Left renal cortex interstitium (tissue), 4 donors: Measurements from ENCODE around the gene PSMD12. TPM values are rescaled to one million over a fixed set of nuclear protein-coding genes. Genes with fewer than 3 reads are reported as not detected.
"Not testable (repeated sequence)": the region's sequence is repeated elsewhere in the genome, so short reads cannot be mapped to it uniquely, and the experiment has no call there.

Experiments
- DNase-seq, 4 donors: peaks; one replicate each; pipeline ENCODE4 v3.0.0-alpha.2; 2013; ENCODE audit warnings: low read depth in 4 of 4, low spot score in 2 of 4, missing footprints in 1 of 4
- polyA plus RNA-seq, 4 donors: library from polyadenylated mRNA; unstranded; fragments of 120-200 nt; gene quantifications; one replicate each; pipeline ENCODE4 v1.2.1, GENCODE V29; 2013; ENCODE audit not compliant: insufficient read length in 4 of 4

Gene PSMD12
- polyA plus RNA-seq, 4 donors: 37.4 to 51.5 (median 44.2) TPM

DNA sequence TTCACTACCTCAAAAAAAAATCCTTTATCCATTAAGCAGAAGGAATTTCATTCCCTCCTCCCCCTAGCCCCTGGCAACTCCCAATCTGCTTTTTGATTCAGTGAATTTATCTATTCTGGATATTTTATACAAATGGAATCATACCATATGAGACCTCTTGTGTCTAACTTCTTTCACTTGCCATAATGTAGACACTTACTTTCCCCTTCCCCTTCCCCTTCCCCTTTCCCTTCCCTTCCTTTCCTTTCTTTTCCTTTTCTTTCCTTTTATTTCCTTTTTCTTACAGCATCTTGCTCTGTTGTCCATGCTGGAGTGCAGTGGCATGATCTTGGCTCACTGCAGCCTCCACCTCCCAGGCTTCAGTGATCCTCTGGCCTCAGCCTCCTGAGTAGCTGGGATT lies 50.5 kb downstream of the PSMD12 start:
- DNase-seq: no peak

DNA sequence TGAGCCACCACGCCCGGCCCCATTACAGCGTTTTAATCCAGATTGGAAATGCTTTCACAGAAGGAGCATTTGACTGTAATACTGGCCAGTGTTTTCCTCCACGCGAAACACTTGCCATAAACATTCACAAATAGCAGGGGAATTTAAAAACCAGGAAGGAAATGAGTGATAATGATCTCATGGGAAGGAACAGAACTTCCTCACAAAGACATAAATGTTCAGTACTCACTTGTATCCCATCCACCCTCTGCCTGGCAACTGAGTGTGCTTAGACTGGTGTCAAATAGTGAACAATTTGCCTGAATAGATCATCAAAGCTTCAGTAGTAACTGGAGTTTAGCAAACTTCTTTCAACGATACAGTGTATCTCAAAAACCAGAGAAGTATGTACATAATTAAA lies 54.1 kb downstream of the PSMD12 start:
- DNase-seq: no peak

DNA sequence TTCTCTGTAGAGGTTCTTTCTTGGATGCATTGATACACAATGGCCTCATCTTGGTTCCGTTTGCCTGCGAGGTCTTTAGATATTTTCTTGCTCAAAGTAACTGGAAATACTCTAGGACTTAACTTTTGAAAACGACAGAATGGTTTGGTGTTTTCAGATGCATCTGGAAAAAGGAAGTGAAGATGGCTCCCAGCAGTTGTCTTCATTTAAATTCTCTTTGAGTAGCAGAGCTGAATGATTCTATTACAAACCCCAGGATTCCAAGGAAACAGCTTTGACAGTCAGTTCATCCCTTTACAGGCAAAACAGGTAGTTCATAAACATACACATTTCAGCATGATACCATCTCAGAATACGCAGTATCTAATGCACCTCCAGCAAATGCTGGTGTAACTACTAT lies 54.8 kb downstream of the PSMD12 start:
- no peak for DNase-seq

GRCh38 chr17:67310406-67310805 lies 56.0 kb downstream of the PSMD12 start:
- DNase-seq: no peak

GRCh38 chr17:67305446-67306235 lies 60.7 kb downstream of the PSMD12 start:
- not testable (repeated sequence) for DNase-seq

DNA sequence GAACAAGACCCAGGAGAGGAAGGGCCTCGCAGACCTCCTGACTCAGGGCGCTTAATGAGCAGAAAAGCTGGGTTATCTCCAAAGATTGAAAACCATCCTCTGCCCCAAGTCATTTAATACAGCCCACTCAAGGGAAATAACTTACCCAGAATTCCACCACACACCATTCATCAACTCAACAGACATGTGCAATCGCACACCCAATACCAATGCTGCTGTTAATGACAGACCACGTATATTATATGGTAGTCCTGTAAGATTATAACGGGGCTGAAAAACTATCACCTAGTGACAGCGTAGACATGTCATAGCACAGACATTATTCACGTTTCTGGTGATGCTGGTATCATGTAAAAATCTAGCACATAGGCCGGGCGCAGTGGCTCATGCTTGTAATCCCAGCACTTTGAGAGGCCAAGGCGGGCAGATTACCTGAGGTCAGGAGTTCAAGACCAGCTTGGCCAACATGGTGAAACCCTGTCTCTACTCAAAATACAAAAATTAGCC lies 68.9 kb downstream of the PSMD12 start:
- DNase-seq: no peak

- DNase-seq: no peak
Observed at GRCh38 chr17:67294451-67295199, 71.8 kb downstream of the PSMD12 start.

DNA sequence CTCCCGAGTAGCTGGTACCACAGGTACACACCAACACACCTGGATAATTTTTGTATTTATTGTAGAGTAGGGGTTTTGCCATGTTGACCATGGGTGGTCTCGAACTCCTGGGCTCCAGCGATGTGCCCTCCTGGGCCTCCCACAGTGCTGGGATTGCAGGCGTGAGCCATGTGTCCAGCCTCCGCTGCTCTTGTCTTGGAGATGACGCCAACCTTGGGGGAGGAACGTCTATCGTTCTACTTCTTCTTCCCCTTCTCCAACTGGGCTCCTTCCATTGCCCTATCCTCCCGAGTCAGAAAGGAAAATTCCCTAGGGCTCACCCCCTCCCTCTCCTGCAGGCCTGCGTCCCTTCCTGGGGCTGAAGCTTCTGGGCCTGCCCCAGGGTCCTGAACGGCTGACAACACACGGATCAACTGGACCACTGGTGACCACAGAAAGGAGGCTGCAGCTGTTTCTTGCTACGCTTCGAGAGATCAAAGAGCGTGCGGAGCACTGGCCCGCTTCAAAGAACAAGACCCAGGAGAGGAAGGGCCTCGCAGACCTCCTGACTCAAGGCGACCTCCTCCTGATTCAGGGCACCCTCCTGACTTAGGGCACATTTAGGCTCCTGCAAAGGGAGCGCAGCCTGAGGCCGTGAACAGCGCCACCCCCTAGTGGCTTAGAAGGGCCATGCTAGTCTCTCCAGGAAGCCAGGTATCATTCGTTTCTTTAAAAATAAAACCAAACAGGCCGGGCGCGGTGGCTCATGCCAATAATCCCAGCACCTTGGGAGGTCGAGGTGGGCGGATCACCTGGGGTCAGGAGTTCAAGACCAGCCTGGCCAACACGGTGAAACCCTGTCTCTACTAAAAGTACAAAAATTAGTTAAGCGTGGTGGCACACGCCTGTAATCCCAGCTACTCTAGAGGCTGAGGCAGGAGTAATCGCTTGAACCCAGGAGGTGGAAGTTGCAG lies 72.8 kb downstream of the PSMD12 start:
- DNase-seq: peak in 1 of 4 donors; percentile 19

DNA sequence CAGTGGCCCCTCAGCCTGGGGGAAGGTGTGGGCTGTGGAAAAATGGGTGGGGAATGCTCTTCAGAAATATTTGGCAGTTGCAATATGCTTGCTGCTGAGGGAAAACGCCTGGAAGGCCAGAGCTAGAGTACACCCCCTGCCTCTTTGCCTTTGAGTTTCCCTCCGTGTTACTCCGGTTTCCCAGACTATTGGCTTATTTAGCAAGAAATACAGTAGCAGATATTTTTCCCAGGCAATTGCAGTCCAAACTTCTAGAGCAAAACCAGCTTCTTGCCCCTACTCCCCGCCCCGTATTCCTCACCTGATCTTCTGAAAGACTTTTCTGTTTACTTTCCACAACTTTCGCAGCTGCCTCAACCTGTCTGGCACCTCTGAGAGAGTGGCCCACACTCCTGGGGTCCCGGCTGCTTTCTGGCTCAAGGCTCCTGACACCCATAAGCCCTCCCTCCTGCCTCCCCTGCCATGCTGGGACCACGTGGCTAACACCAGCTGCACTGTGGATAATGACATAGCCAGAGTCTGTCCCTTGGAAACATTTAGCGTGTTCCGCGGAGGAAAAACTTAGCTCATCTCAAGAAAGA lies 75.6 kb downstream of the PSMD12 start:
- DNase-seq: no peak

DNA sequence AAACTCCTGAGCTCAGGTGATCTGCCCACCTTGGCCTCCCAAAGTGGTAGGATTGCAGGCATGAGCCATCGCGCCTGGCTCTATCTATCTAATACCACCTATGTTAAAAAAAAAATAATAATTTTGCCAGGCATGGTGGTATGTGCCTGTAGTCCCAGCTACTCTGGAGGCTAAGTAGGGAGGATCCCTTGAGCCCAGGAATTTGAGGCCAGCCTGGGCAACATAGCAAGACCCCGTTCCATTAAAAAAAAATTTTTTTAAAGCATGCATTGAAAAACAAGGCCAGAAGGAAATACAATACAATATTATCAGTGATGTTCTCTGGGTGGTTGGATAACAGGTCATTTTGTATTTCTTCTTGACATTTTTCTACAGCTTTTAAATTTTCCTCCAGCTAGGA lies 76.1 kb downstream of the PSMD12 start:
- no peak for DNase-seq

DNA sequence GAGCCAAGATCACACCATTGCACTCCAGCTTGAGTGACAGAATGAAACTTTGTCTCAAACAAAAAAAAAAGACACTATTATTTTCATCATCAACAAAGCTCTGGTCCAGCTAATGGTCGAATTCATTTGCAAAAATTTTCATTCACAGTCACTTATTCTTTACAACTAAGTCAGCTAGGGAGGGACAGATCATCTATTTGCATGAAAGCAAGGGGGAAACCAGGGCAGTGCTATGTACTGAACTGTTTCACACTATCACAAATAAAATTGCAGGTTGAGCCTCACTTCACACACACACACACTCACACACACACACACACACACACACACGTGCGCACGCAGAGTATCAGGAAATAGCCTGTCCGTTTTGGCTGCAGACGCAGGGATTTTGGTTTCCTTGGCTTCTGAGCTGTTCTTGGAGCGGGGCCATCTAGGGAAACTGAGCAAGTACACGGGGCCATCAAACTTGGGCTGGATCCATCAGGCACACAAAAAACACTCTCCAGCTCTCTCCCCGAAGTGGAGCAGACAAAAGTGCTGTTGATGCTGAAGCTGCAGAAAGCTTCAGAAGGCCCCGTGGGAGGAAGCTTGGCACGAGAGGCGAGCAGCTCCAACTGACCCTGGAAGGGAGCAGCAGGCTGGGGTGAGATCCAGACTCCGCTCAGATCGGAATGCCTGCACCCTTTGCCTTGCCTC lies 77.0 kb downstream of the PSMD12 start:
- peak in 3 of 4 donors; percentile 2 to 39 (median 26) for DNase-seq

Other genes with a start within 250 kb of the PSMD12 start
- 10 to 100 TPM; 21.6 to 38.8 (median 33.2) TPM for gene HELZ, start 121.4 kb downstream of the PSMD12 start, polyA plus RNA-seq
- gene PITPNC1, start 10.7 kb upstream of the PSMD12 start, polyA plus RNA-seq: 10 to 100 TPM; 20.0 to 23.7 (median 20.5) TPM